Suprapubic skin (tissue), 3 donors: ENCODE measurements around the gene OR1K1.

Experiments
- CTCF ChIP-seq, 2 donors: fragments of 200-600 bp in 1 of 2; fragments of 450-650 bp in 1 of 2; sonication (generic) in 1 of 2; IDR thresholded peaks; one replicate each; pipeline ENCODE4 v1.5.1; 2016 to 2019; ENCODE audit warnings: antibody characterized with exemption in 2 of 2, mild to moderate bottlenecking in 1 of 2, moderate library complexity in 1 of 2
- EP300 ChIP-seq: sonication (generic); formaldehyde crosslinking; IDR thresholded peaks from one replicate; pipeline ENCODE4 v1.6.1; 2017; ENCODE audit warnings: antibody characterized with exemption

GRCh38 chr9:122816163-122816867, 16.4 kb downstream of the OR1K1 start:
- TF ChIP-seq CTCF (IDR thresholded peaks at IDR 0.05) (no peak), EP300 (no peak)
